Testis (tissue), 3 donors: ENCODE measurements around the gene OLA1. TPM values are rescaled to one million over a fixed set of nuclear protein-coding genes. Genes with fewer than 3 reads are reported as not detected.

Experiments used
- DNase-seq: peaks from one replicate; pipeline ENCODE4 v3.0.0-alpha.2; 2019
- H3K27ac ChIP-seq, 2 donors: fragments of 200-600 bp; sonication (generic); one replicate each; pipeline ENCODE4 v1.5.1; 2019
- H3K27me3 ChIP-seq: fragments of 200-600 bp; sonication (generic); one replicate; pipeline ENCODE4 v1.5.1; 2019
- H3K36me3 ChIP-seq: fragments of 200-600 bp; sonication (generic); one replicate; pipeline ENCODE4 v1.5.1; 2017; ENCODE audit warnings: low read depth; ENCODE audit errors: missing control alignments
- H3K4me1 ChIP-seq: fragments of 200-600 bp; sonication (generic); one replicate; pipeline ENCODE4 v1.5.1; 2019
- H3K4me3 ChIP-seq, 2 donors: fragments of 200-600 bp; sonication (generic); one replicate each; pipeline ENCODE4 v1.5.1; 2017 to 2019
- H3K9me3 ChIP-seq: fragments of 200-600 bp; sonication (generic); one replicate; pipeline ENCODE4 v1.5.1; 2017
- CTCF ChIP-seq, 3 experiments: fragments of 450-650 bp in 2 of 3; fragments of 200-600 bp in 1 of 3; sonication (generic) in 1 of 3; IDR thresholded peaks; one replicate each; pipeline ENCODE4 v1.5.1; 2016 to 2019; ENCODE audit warnings: antibody characterized with exemption in 3 of 3, mild to moderate bottlenecking in 2 of 3, moderate library complexity in 1 of 3
- POLR2A ChIP-seq: fragments of 450-650 bp; IDR thresholded peaks from one replicate; pipeline ENCODE4 v1.6.1; 2017; ENCODE audit warnings: antibody characterized with exemption, mild to moderate bottlenecking, moderate library complexity
- WGBS, 2 donors: methylation state at CpG; one replicate each; pipeline ENCODE4 v1.1.5; 2018; 5-methylcytosine and 5-hydroxymethylcytosine counted together
- intact Hi-C: fragments of 100-400 bp; cut with DNase I; formaldehyde crosslinking; loops from one replicate; pipeline ENCODE4 v1.15.1; 2023; ENCODE audit warnings: low total_unique reads
- polyA plus RNA-seq: library from polyadenylated mRNA; stranded (reverse); fragments of 350-450 nt; fragmentation: Illumina TruSeq; extraction: RNeasy Lipid Tissue Mini Kit (QIAGEN cat#74804); gene quantifications from one replicate; pipeline ENCODE4 v1.2.3, GENCODE V29; 2014; ENCODE audit warnings: low read depth, low replicate concordance; ENCODE audit not compliant: insufficient read depth
- total RNA-seq, 2 donors: library from RNA; depleted of rRNA; stranded (reverse); fragments of >200 nt; gene quantifications; one replicate each; pipeline ENCODE4 v1.2.3, GENCODE V29; 2016

Gene OLA1
- total and polyA plus RNA-seq, 3 donors from 2014 or later, result 58.0 to 118 (median 63.6) TPM

- intact Hi-C loops, result no loop called here
- no peak overlapping the region for H3K27ac ChIP-seq
- TF ChIP-seq CTCF (IDR thresholded peaks at IDR 0.05) (no peak), POLR2A (no peak)
- H3K36me3 ChIP-seq, result no peaks in the 10 kb centered on the region
- peaks cover 3% of the 10 kb centered on the region for H3K4me1 ChIP-seq
- no peak overlapping the region for H3K4me3 ChIP-seq
- WGBS, 2 donors, result 90 to 94% methylated on average over 2 of the region's 2 CpGs
- H3K9me3 ChIP-seq, result no peaks in the 10 kb centered on the region
- no peak for DNase-seq
- no peaks in the 10 kb centered on the region for H3K27me3 ChIP-seq
Observed at GRCh38 chr2:174121175-174121574, 127.2 kb downstream of the OLA1 start.

- 92 to 94% methylated on average over 2 of the region's 2 CpGs for WGBS, 2 donors
- Histone ChIP-seq H3K27ac (no peak overlapping the region), H3K36me3 (no peaks in the 10 kb centered on the region)
Observed at GRCh38 chr2:174120346-174120745, 128.0 kb downstream of the OLA1 start.

DNA sequence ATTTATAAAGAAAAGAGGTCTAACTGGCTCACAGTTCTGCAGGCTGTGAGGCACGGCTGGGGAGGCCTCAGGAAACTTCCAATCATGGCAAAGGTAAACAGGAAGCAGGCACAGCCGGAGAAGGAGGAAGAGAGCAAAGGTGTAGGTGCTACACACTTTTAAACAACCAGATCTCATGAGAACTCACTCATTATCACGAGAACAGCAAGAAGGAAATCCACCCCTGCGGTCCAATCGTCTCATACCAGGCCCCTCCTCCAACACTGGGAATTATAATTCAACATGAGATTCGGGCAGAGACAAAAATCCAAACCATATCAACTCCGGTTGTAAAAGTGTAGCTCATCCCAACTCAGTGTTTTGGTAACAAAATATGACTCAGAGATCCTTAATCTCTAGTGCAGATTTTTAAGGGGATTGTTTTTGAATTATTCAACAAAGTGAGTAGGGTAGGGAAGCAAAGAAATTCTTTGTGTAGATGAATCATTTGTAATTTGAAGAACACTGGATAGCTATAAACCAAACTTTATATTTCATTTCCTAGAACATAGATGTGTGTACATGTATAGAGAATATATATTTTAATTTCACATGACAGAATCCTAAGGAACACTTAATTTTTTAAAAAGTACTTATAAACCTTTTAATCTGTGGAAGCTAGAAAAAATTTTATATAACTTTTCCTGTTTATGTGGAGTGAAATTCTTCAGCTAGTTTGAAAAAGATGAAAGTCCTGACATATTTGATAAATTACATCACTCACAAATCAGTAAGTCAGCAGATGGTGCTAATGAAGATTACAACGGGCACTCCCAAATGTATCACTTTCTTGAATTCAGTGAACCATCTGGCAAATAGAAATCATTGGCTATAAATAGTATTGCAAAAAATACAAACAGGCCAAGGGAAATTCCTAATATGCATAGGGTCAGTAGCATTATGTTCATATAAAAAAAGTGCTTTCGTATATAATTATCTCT, 130.1 kb downstream of the OLA1 start:
- WGBS, 2 donors, result 77 to 81% methylated on average over 9 of the region's 9 CpGs
- TF ChIP-seq CTCF (IDR thresholded peaks at IDR 0.05) (no peak), POLR2A (no peak)
- Histone ChIP-seq H3K27me3 (no peaks in the 10 kb centered on the region), H3K27ac (no peak overlapping the region), H3K36me3 (no peaks in the 10 kb centered on the region), H3K9me3 (no peaks in the 10 kb centered on the region), H3K4me1 (peaks cover 4% of the 10 kb centered on the region), H3K4me3 (no peak overlapping the region)
- intact Hi-C loops, result no loop called here
- no peak for DNase-seq

More at GRCh38 chr2:174120346-174120745, 128.0 kb downstream of the OLA1 start:
- Histone ChIP-seq H3K4me1 (peaks cover 4% of the 10 kb centered on the region), H3K4me3 (no peak overlapping the region), H3K9me3 (no peaks in the 10 kb centered on the region), H3K27me3 (no peaks in the 10 kb centered on the region)
- TF ChIP-seq CTCF (IDR thresholded peaks at IDR 0.05), result no peak
- no peak for TF ChIP-seq POLR2A
- DNase-seq, result no peak
- intact Hi-C loops, result no loop called here

DNA sequence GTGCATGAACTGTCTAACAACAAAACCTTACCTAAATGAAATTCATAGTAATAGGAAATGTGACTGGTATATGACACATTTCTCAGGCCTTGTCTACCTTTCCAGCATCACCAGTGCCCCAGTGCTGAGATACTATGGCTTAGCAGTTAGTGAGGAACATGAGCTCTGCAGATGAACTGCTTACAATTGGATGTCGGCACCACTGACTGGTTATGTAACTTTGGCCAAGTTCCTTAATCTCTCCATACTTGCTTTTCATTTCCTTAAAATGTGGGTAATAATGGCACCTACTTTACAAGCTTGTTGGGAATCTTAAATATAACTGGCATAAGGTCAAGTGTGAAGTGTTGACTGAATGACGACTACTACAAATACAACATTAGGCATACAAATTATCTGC, 136.3 kb downstream of the OLA1 start:
- 92 to 96% methylated on average over 2 of the region's 2 CpGs for WGBS, 2 donors
- no peak for DNase-seq

More for the DNA sequence above, 136.3 kb downstream of the OLA1 start:
- Histone ChIP-seq H3K27ac (no peak overlapping the region), H3K27me3 (no peaks in the 10 kb centered on the region), H3K36me3 (no peaks in the 10 kb centered on the region), H3K9me3 (no peaks in the 10 kb centered on the region), H3K4me3 (no peak overlapping the region), H3K4me1 (peaks cover 4% of the 10 kb centered on the region)
- intact Hi-C loops, result no loop called here
- no peak for TF ChIP-seq CTCF (IDR thresholded peaks at IDR 0.05)
- no peak for TF ChIP-seq POLR2A
